ENCODE results near the gene BORA.
"Not testable (repeated sequence)": the region's sequence is repeated elsewhere in the genome, so short reads cannot be mapped to it uniquely, and the experiment has no call there.

Gene BORA

GRCh38 chr13:72727417-72728289 lies at the start of gene BORA, which contains the start of gene MZT1:
BORA (plus strand) TSS chr13:72727923; CDS start chr13:72728941, 1,018 bp downstream.
MZT1 (minus strand) TSS chr13:72727629; CDS start chr13:72727602, 27 bp downstream.
- peak within 1 kb of the TSS; percentile 88 to 97 for H3K27ac Mint-ChIP-seq
- ATAC-seq: peak; percentile 96
- no peaks in the 10 kb centered on the region for H3K27me3 Mint-ChIP-seq
- H3K4me3 Mint-ChIP-seq: peak within 1 kb of the TSS; percentile 85 to 95
- H3K4me1 Mint-ChIP-seq: peaks cover 30% of the 10 kb centered on the region
- H3K9me3 Mint-ChIP-seq: no peaks in the 10 kb centered on the region
- DNase-seq: peak; percentile 94 to 97

GRCh38 chr13:72678312-72678711 lies 49.4 kb upstream of the BORA start:
- ATAC-seq: no peak
- DNase-seq: no peak
- Mint-ChIP-seq H3K27ac (no peak overlapping the region), H3K27me3 (no peaks in the 10 kb centered on the region), H3K4me3 (no peak overlapping the region), H3K9me3 (no peaks in the 10 kb centered on the region), H3K4me1 (no peaks in the 10 kb centered on the region)

- H3K4me1 Mint-ChIP-seq: no peaks in the 10 kb centered on the region
- H3K9me3 Mint-ChIP-seq: no peaks in the 10 kb centered on the region
- no peak overlapping the region for H3K4me3 Mint-ChIP-seq
- no peaks in the 10 kb centered on the region for H3K27me3 Mint-ChIP-seq
- DNase-seq (no peak), ATAC-seq (no peak)
- H3K27ac Mint-ChIP-seq: no peak overlapping the region
Observed at GRCh38 chr13:72680353-72680752, 47.4 kb upstream of the BORA start.

- peaks cover 21% of the 10 kb centered on the region for H3K27me3 Mint-ChIP-seq
- H3K4me3 Mint-ChIP-seq: no peak overlapping the region
- ATAC-seq (no peak), DNase-seq (no peak)
- H3K4me1 Mint-ChIP-seq: no peaks in the 10 kb centered on the region
- no peak overlapping the region for H3K27ac Mint-ChIP-seq
- H3K9me3 Mint-ChIP-seq: peaks cover 0 to 8% of the 10 kb centered on the region in 2 donors
Observed at GRCh38 chr13:72686766-72687165, 41.0 kb upstream of the BORA start.

GRCh38 chr13:72689181-72689696 lies 38.5 kb upstream of the BORA start:
- H3K27ac Mint-ChIP-seq: no peak overlapping the region
- H3K4me1 Mint-ChIP-seq: no peaks in the 10 kb centered on the region
- peaks cover 21% of the 10 kb centered on the region for H3K27me3 Mint-ChIP-seq
- peaks cover 0 to 15% of the 10 kb centered on the region in 2 donors for H3K9me3 Mint-ChIP-seq
- ATAC-seq: no peak
- no peak for DNase-seq
- H3K4me3 Mint-ChIP-seq: no peak overlapping the region

- Mint-ChIP-seq H3K27me3 (peaks cover 27% of the 10 kb centered on the region), H3K4me3 (no peak overlapping the region), H3K9me3 (peaks cover 0 to 15% of the 10 kb centered on the region in 2 donors), H3K4me1 (no peaks in the 10 kb centered on the region), H3K27ac (no peak overlapping the region)
- DNase-seq (no peak), ATAC-seq (no peak)
Observed at GRCh38 chr13:72692884-72693514, 34.7 kb upstream of the BORA start.

GRCh38 chr13:72693832-72694231 lies 33.9 kb upstream of the BORA start:
- H3K9me3 Mint-ChIP-seq: peaks cover 0 to 15% of the 10 kb centered on the region in 2 donors
- H3K4me1 Mint-ChIP-seq: no peaks in the 10 kb centered on the region
- H3K27ac Mint-ChIP-seq: no peak overlapping the region
- no peak for ATAC-seq
- no peak overlapping the region for H3K4me3 Mint-ChIP-seq
- peaks cover 27% of the 10 kb centered on the region for H3K27me3 Mint-ChIP-seq
- no peak for DNase-seq

- Mint-ChIP-seq H3K9me3 (peaks cover 0 to 15% of the 10 kb centered on the region in 2 donors), H3K27ac (no peak overlapping the region), H3K27me3 (peaks cover 27% of the 10 kb centered on the region), H3K4me1 (no peaks in the 10 kb centered on the region), H3K4me3 (no peak overlapping the region)
- ATAC-seq (no peak), DNase-seq (no peak)
Observed at GRCh38 chr13:72694314-72694713, 33.4 kb upstream of the BORA start.

- H3K4me1 Mint-ChIP-seq: no peaks in the 10 kb centered on the region
- H3K4me3 Mint-ChIP-seq: no peak overlapping the region
- DNase-seq: no peak
- ATAC-seq: no peak
- H3K27ac Mint-ChIP-seq: no peak overlapping the region
- peaks cover 16% of the 10 kb centered on the region for H3K27me3 Mint-ChIP-seq
- H3K9me3 Mint-ChIP-seq: peaks cover 0 to 7% of the 10 kb centered on the region in 2 donors
Observed at GRCh38 chr13:72696579-72696978, 31.1 kb upstream of the BORA start.

GRCh38 chr13:72698164-72698563 lies 29.6 kb upstream of the BORA start:
- no peak for ATAC-seq
- H3K27ac Mint-ChIP-seq: no peak overlapping the region
- DNase-seq: no peak
- no peaks in the 10 kb centered on the region for H3K4me1 Mint-ChIP-seq
- H3K27me3 Mint-ChIP-seq: peaks cover 16% of the 10 kb centered on the region
- no peak overlapping the region for H3K4me3 Mint-ChIP-seq
- H3K9me3 Mint-ChIP-seq: no peaks in the 10 kb centered on the region

- DNase-seq (no peak), ATAC-seq (no peak)
- H3K27me3 Mint-ChIP-seq: peaks cover 3% of the 10 kb centered on the region
- H3K4me3 Mint-ChIP-seq: no peak overlapping the region
- peaks cover 2 to 3% of the 10 kb centered on the region in 2 donors for H3K9me3 Mint-ChIP-seq
- no peaks in the 10 kb centered on the region for H3K4me1 Mint-ChIP-seq
- no peak overlapping the region for H3K27ac Mint-ChIP-seq
Observed at GRCh38 chr13:72700509-72700908, 27.2 kb upstream of the BORA start.

GRCh38 chr13:72716776-72717175 lies 10.9 kb upstream of the BORA start:
- H3K27ac Mint-ChIP-seq: no peak overlapping the region
- peaks cover 13% of the 10 kb centered on the region for H3K4me1 Mint-ChIP-seq
- peaks cover 0 to 5% of the 10 kb centered on the region in 2 donors for H3K9me3 Mint-ChIP-seq
- ATAC-seq: no peak
- no peaks in the 10 kb centered on the region for H3K27me3 Mint-ChIP-seq
- no peak overlapping the region for H3K4me3 Mint-ChIP-seq
- DNase-seq: no peak

GRCh38 chr13:72726185-72726584 lies 1.5 kb upstream of the BORA start:
- not testable (repeated sequence) for H3K9me3 Mint-ChIP-seq, ATAC-seq, DNase-seq, H3K27me3 Mint-ChIP-seq
- Mint-ChIP-seq H3K4me3 (peak overlapping the region; percentile 85 to 95), H3K27ac (peak overlapping the region in 1 of 2 donors; percentile 93), H3K4me1 (peaks cover 30% of the 10 kb centered on the region)

- H3K27ac Mint-ChIP-seq: peak overlapping the region; percentile 88 to 97
- ATAC-seq (peak; percentile 51), DNase-seq (peak in 1 of 2 donors; percentile 48)
- peaks cover 30% of the 10 kb centered on the region for H3K4me1 Mint-ChIP-seq
- no peaks in the 10 kb centered on the region for H3K27me3 Mint-ChIP-seq
- no peaks in the 10 kb centered on the region for H3K9me3 Mint-ChIP-seq
- peak overlapping the region; percentile 85 to 95 for H3K4me3 Mint-ChIP-seq
Observed at GRCh38 chr13:72726726-72727416, 852 bp upstream of the BORA start.

GRCh38 chr13:72728290-72728605 lies 525 bp downstream of the BORA start:
- no peaks in the 10 kb centered on the region for H3K27me3 Mint-ChIP-seq
- H3K4me3 Mint-ChIP-seq: peak overlapping the region; percentile 85 to 95
- H3K4me1 Mint-ChIP-seq: peaks cover 30% of the 10 kb centered on the region
- peak overlapping the region; percentile 88 to 97 for H3K27ac Mint-ChIP-seq
- H3K9me3 Mint-ChIP-seq: no peaks in the 10 kb centered on the region
- no peak for ATAC-seq
- DNase-seq: no peak

All from stimulated activated naive CD8-positive, alpha-beta T cell treated with anti-CD3 and anti-CD28 coated beads, Interleukin-15, amount 100 ng/mL, for 72 hours (primary cell).